OCI-LY7 (cell line): ENCODE results near the gene FSIP1. TPM values are rescaled to one million over a fixed set of nuclear protein-coding genes. Genes with fewer than 3 reads are reported as not detected.

Experiments used
- BruUV-seq: library from RNA; stranded (reverse); fragments of 400-500 nt; replicated peaks from 2 replicates; lab custom pipeline; 2021; lab: Mats Ljungman, UMichigan
- CTCF ChIA-PET: fragments of 300-600 bp; sonication (Branson Sonifier 250); formaldehyde crosslinking; loops from one replicate; lab custom pipeline; 2022; ENCODE audit warnings: antibody characterized with exemption; ENCODE audit not compliant: unreplicated experiment; lab: Charles Lee
- POLR2A ChIA-PET: fragments of 300-600 bp; sonication (Branson Sonifier 250); formaldehyde crosslinking; loops from one replicate; lab custom pipeline; 2022; ENCODE audit warnings: antibody characterized with exemption; lab: Charles Lee
- DNase-seq: peaks from one replicate; pipeline ENCODE4 v3.0.0-alpha.2; 2015; ENCODE audit warnings: low spot score
- H2AFZ ChIP-seq: fragments of 200-600 bp; sonication (generic), shearing (Covaris generic); 2 replicates; pipeline ENCODE4 v1.6.1; 2014; ENCODE audit warnings: mild to moderate bottlenecking, antibody characterized with exemption, low read length, moderate library complexity
- H3K27ac ChIP-seq: fragments of 200-600 bp; sonication (generic); 2 replicates; pipeline ENCODE4 v1.5.1; 2014; ENCODE audit warnings: mixed run types, low read depth, mild to moderate bottlenecking, moderate library complexity, low read length, inconsistent platforms; ENCODE audit not compliant: poor library complexity, severe bottlenecking
- H3K36me3 ChIP-seq: fragments of 200-600 bp; sonication (generic); 2 replicates; pipeline ENCODE4 v1.6.1; 2014; ENCODE audit warnings: mild to moderate bottlenecking, antibody characterized with exemption, low read length, moderate library complexity, mixed read lengths; ENCODE audit not compliant: insufficient read depth
- H3K4me1 ChIP-seq: fragments of 200-600 bp; sonication (generic); 2 replicates; pipeline ENCODE4 v1.5.1; 2014; ENCODE audit warnings: mild to moderate bottlenecking, low read length; ENCODE audit not compliant: insufficient read depth, poor library complexity, severe bottlenecking
- H3K4me2 ChIP-seq: fragments of 200-600 bp; sonication (generic); 2 replicates; pipeline ENCODE4 v1.6.1; 2014; ENCODE audit warnings: mild to moderate bottlenecking, low read length
- H3K4me3 ChIP-seq: fragments of 200-600 bp; sonication (generic); 2 replicates; pipeline ENCODE4 v1.5.1; 2014; ENCODE audit warnings: mild to moderate bottlenecking, low read depth, low read length; ENCODE audit not compliant: poor library complexity, severe bottlenecking
- H3K79me2 ChIP-seq: fragments of 200-600 bp; sonication (generic); 2 replicates; pipeline ENCODE4 v1.6.1; 2016; ENCODE audit warnings: low read depth, mild to moderate bottlenecking, low read length, moderate library complexity, mixed read lengths; ENCODE audit not compliant: insufficient read depth
- H3K9me2 ChIP-seq: fragments of 200-600 bp; sonication (generic); 2 replicates; pipeline ENCODE4 v1.6.1; 2016; ENCODE audit warnings: mild to moderate bottlenecking, low read length, mixed read lengths; ENCODE audit not compliant: insufficient read depth
- H3K9me3 ChIP-seq: fragments of 200-600 bp; sonication (generic); 2 replicates; pipeline ENCODE4 v1.6.1; 2014; ENCODE audit warnings: mild to moderate bottlenecking, mixed run types, low read length, mixed read lengths
- H4K20me1 ChIP-seq: fragments of 200-600 bp; sonication (generic); 2 replicates; pipeline ENCODE4 v1.6.1; 2014; ENCODE audit warnings: mild to moderate bottlenecking, antibody characterized with exemption, low read length, moderate library complexity, mixed read lengths; ENCODE audit not compliant: insufficient read depth
- CTCF ChIP-seq: fragments of 200-600 bp; sonication (generic); conservative IDR thresholded peaks from 2 replicates; pipeline ENCODE4 v1.5.1; 2014; ENCODE audit warnings: mild to moderate bottlenecking, antibody characterized with exemption, low read length, moderate library complexity, mixed read lengths
- EZH2phosphoT487 ChIP-seq: fragments of 200-600 bp; sonication (generic); IDR thresholded peaks from 2 replicates; pipeline ENCODE4 v1.6.1; 2018; ENCODE audit warnings: low read depth, borderline replicate concordance, mild to moderate bottlenecking, mixed run types, antibody characterized with exemption, low read length, moderate library complexity, mixed read lengths
- intact Hi-C: fragments of 100-400 bp; cut with micrococcal nuclease; formaldehyde crosslinking; loops from one replicate; pipeline ENCODE4 v1.10.0; 2022; ENCODE audit not compliant: unreplicated experiment
- total RNA-seq, 2 experiments: library from RNA; depleted of rRNA in 1 of 2; stranded (reverse); fragments of >200 nt in 1 of 2; shearing (Covaris generic) in 1 of 2; gene quantifications; 2 replicates each; pipeline ENCODE4 v1.2.3, GENCODE V29; 2014 to 2022

Gene FSIP1
- total RNA-seq, 2 experiments from 2014 or later = 0.28 to 0.65 TPM

GRCh38 chr15:39599871-39600270 lies 182.8 kb downstream of the FSIP1 start:
- Histone ChIP-seq H3K4me3 (no peak overlapping the region), H3K9me3 (no peaks in the 10 kb centered on the region), H3K4me1 (no peaks in the 10 kb centered on the region), H3K4me2 (no peak overlapping the region), H3K36me3 (no peaks in the 10 kb centered on the region), H2AFZ (no peak overlapping the region), H3K79me2 (no peaks in the 10 kb centered on the region), H3K27ac (no peak overlapping the region), H4K20me1 (no peaks in the 10 kb centered on the region), H3K9me2 (no peaks in the 10 kb centered on the region)
- ChIA-PET POLR2A (no interaction called here), CTCF (no interaction called here)
- no peak for DNase-seq
- no TSS peak for BruUV-seq
- intact Hi-C loops = no loop called here
- no peak for TF ChIP-seq EZH2phosphoT487
- TF ChIP-seq CTCF = no peak

- Histone ChIP-seq H2AFZ (no peak overlapping the region), H3K9me3 (no peaks in the 10 kb centered on the region), H4K20me1 (no peaks in the 10 kb centered on the region), H3K9me2 (no peaks in the 10 kb centered on the region), H3K4me1 (no peaks in the 10 kb centered on the region), H3K4me2 (no peak overlapping the region), H3K79me2 (no peaks in the 10 kb centered on the region), H3K36me3 (no peaks in the 10 kb centered on the region), H3K4me3 (no peak overlapping the region), H3K27ac (no peak overlapping the region)
- ChIA-PET POLR2A (no interaction called here), CTCF (no interaction called here)
- DNase-seq = no peak
- intact Hi-C loops = no loop called here
- no TSS peak for BruUV-seq
- no peak for TF ChIP-seq EZH2phosphoT487
- no peak for TF ChIP-seq CTCF
Observed at GRCh38 chr15:39598958-39599845, 183.4 kb downstream of the FSIP1 start.
